ENCODE measurements around the gene BCL2L15.

GRCh38 chr1:113870778-113871177 is 16.6 kb downstream of the BCL2L15 start:
- no peak for TF ChIP-seq CTCF (IDR thresholded peaks at IDR 0.05)
- TF ChIP-seq POLR2A (IDR thresholded peaks at IDR 0.05): no peak
